ENCODE results near the gene IQUB.
"Not testable (repeated sequence)": the region's sequence is repeated elsewhere in the genome, so short reads cannot be mapped to it uniquely, and the experiment has no call there.

The IQUB gene

DNA sequence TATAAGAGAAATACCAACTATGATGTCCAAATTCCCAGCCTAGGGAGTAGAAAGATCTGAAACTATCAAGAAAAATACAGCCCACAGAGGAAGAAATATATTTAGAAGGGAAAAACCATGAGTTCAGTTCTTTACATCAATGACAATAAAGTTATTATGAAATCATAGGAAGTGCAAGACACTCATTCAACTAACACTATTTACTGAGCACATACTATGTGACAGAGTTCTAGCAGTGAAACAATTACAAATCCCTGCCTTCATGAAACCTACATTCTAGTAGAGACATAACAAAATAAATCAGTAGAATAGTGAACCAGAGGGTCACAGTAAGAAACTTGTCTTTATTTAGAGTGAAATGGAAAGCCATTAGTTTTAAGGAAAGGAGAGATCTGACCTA lies 21.1 kb upstream of the IQUB start:
- no peak overlapping the region for H3K27ac Mint-ChIP-seq
- no peaks in the 10 kb centered on the region for H3K27me3 Mint-ChIP-seq (ENCODE audit: low read depth)
- H3K4me1 Mint-ChIP-seq = peaks cover 10% of the 10 kb centered on the region
- TF ChIP-seq CTCF (IDR thresholded peaks at IDR 0.05; ENCODE audit: unreplicated experiment in 3 of 3) = no peak
- no peak overlapping the region for H3K4me3 Mint-ChIP-seq
- peaks cover 23% of the 10 kb centered on the region for H3K36me3 Mint-ChIP-seq (ENCODE audit: low read depth)
- no peaks in the 10 kb centered on the region for H3K9me3 Mint-ChIP-seq

DNA sequence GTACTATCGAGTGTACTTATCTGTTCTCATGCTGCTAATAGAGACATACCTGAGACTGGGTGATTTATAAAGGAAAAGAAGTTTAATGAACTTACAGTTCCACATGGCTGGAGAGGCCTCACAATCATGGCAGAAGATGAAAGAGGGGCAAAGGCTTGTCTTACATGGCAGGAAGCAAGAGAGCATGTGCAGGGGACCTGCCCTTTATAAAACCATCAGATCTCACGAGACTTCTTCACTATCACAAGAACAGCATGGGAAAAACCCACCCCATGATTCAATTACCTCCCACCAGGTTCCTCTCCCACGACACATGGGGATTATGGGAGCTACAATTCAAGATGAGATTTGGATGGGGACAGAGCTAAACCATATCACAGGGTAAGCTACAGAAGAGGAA lies 18.8 kb upstream of the IQUB start:
- Mint-ChIP-seq H3K27ac (no peak overlapping the region), H3K4me3 (peak overlapping the region; percentile 9 to 27 (median 26)), H3K4me1 (peaks cover 10% of the 10 kb centered on the region)

DNA sequence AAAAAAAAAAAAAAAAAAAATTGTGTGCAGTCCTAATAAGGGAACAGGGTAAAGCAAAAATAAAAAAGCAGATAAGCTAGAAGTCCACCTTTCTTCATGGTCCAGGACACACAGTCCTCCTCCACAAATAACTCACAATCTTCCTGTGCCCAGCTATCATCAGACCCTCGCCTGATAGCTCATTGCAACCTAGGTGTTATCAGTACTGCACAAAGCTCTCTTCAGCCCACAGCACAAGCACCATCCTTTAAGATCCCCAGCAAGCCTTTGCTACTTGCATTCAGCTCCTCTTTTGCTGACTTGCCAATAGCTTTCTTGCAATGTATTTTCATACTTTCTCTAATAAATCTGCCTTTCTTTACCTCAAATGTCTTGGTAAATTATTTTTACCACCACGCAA lies 18.2 kb upstream of the IQUB start:
- H3K4me1 Mint-ChIP-seq = peaks cover 10% of the 10 kb centered on the region
- no peak overlapping the region for H3K27ac Mint-ChIP-seq
- no peaks in the 10 kb centered on the region for H3K9me3 Mint-ChIP-seq
- H3K4me3 Mint-ChIP-seq = no peak overlapping the region
- no peaks in the 10 kb centered on the region for H3K27me3 Mint-ChIP-seq (ENCODE audit: low read depth)
- peaks cover 45% of the 10 kb centered on the region for H3K36me3 Mint-ChIP-seq (ENCODE audit: low read depth)
- TF ChIP-seq CTCF (IDR thresholded peaks at IDR 0.05; ENCODE audit: unreplicated experiment in 3 of 3) = no peak

More for the DNA sequence above, 18.8 kb upstream of the IQUB start:
- Mint-ChIP-seq H3K9me3 (no peaks in the 10 kb centered on the region), H3K27me3 (ENCODE audit: low read depth) (no peaks in the 10 kb centered on the region), H3K36me3 (ENCODE audit: low read depth) (peaks cover 43% of the 10 kb centered on the region)
- TF ChIP-seq CTCF (IDR thresholded peaks at IDR 0.05; ENCODE audit: unreplicated experiment in 3 of 3) = no peak

GRCh38 chr7:123552134-123552533 lies 17.7 kb upstream of the IQUB start:
- H3K9me3 Mint-ChIP-seq; H3K4me1 Mint-ChIP-seq; H3K27me3 Mint-ChIP-seq (ENCODE audit: low read depth); H3K4me3 Mint-ChIP-seq; H3K27ac Mint-ChIP-seq: not testable (repeated sequence)
- H3K36me3 Mint-ChIP-seq (ENCODE audit: low read depth) = peaks cover 49% of the 10 kb centered on the region

DNA sequence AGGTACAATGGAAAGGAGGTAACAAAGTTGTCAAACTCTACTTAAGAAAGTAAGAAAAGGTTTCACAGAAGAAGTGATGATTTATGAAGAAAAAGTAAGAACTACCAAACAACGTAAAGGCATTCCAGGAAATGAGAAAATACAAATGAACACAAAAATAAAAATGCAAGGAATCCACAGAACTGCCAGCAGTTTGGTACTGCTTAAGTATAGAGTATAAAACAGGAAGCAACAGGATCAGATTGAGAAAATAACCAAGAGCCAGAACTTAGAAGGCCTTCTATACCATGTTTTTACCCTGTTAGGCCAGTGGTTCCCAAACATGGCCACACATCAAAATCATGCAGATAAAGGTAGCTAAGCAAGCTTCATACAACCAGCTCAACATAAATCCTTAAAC lies 14.0 kb upstream of the IQUB start:
- Mint-ChIP-seq H3K27me3 (ENCODE audit: low read depth) (no peaks in the 10 kb centered on the region), H3K36me3 (ENCODE audit: low read depth) (peaks cover 45% of the 10 kb centered on the region), H3K9me3 (no peaks in the 10 kb centered on the region), H3K4me1 (peaks cover 6% of the 10 kb centered on the region), H3K27ac (no peak overlapping the region), H3K4me3 (no peak overlapping the region)
- no peak for TF ChIP-seq CTCF (IDR thresholded peaks at IDR 0.05; ENCODE audit: unreplicated experiment in 3 of 3)

DNA sequence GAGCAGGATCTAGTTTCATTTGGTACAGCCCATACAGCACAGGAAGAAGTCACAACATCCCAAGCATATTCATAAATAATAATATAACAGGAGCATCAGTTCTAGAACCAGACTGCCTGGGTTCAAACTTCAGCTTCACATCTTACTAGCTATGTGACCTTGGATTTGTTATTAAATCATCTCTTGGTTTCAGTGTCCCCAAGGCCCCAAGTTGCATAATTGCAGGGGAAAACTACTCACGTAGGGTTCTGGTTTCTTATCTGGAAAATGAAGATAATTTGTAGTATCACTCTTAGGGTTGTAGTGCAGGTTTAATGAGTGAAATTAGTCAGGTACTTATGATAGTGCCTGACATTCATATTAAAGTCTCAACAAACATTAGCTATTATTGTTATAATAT lies 5.5 kb upstream of the IQUB start:
- H3K36me3 Mint-ChIP-seq (ENCODE audit: low read depth) = peaks cover 10% of the 10 kb centered on the region
- no peaks in the 10 kb centered on the region for H3K27me3 Mint-ChIP-seq (ENCODE audit: low read depth)
- H3K4me1 Mint-ChIP-seq = peaks cover 9% of the 10 kb centered on the region
- no peak for TF ChIP-seq CTCF (IDR thresholded peaks at IDR 0.05; ENCODE audit: unreplicated experiment in 3 of 3)
- H3K9me3 Mint-ChIP-seq = no peaks in the 10 kb centered on the region
- H3K4me3 Mint-ChIP-seq = no peak overlapping the region
- H3K27ac Mint-ChIP-seq = no peak overlapping the region

Data from nephron (organoid).